SU-DHL-6 (cell line): ENCODE data around the gene NTN5.

Experiments used
- H2AFZ ChIP-seq: fragments of 200-600 bp; sonication (generic); 2 replicates; pipeline ENCODE4 v1.6.1; 2014; ENCODE audit warnings: low read depth, mild to moderate bottlenecking, moderate library complexity, mixed read lengths, antibody characterized with exemption, low read length; ENCODE audit not compliant: severe bottlenecking
- H3F3A ChIP-seq: fragments of 200-600 bp; shearing (Covaris generic); 2 replicates; pipeline ENCODE4 v1.6.0; 2016; ENCODE audit warnings: antibody characterized with exemption, mild to moderate bottlenecking; ENCODE audit not compliant: insufficient read depth
- H3K27ac ChIP-seq: fragments of 200-600 bp; sonication (generic); 2 replicates; pipeline ENCODE4 v1.5.1; 2016; ENCODE audit warnings: low read depth, mild to moderate bottlenecking, low read length, moderate library complexity, mixed read lengths
- H3K27me3 ChIP-seq: fragments of 200-600 bp; sonication (generic), shearing (Covaris generic); 2 replicates; pipeline ENCODE4 v1.6.0; 2014; ENCODE audit warnings: mild to moderate bottlenecking, low read length
- H3K36me3 ChIP-seq: fragments of 200-600 bp; sonication (generic); 2 replicates; pipeline ENCODE4 v1.6.1; 2014; ENCODE audit warnings: mild to moderate bottlenecking, low read length, mixed read lengths
- H3K4me2 ChIP-seq: fragments of 300-600, 200-600 bp; shearing (Covaris generic), sonication (generic); 2 replicates; pipeline ENCODE4 v1.6.0; 2014; ENCODE audit warnings: low read length, low read depth, mild to moderate bottlenecking; ENCODE audit not compliant: poor library complexity, severe bottlenecking
- H3K4me3 ChIP-seq: fragments of 200-600 bp; sonication (generic); 2 replicates; pipeline ENCODE4 v1.5.1; 2014; ENCODE audit warnings: antibody characterized with exemption, low read length, mild to moderate bottlenecking, mixed read lengths; ENCODE audit not compliant: insufficient read depth, poor library complexity, severe bottlenecking
- H3K79me2 ChIP-seq: fragments of 200-600 bp; sonication (generic); 2 replicates; pipeline ENCODE4 v1.6.1; 2014; ENCODE audit warnings: mild to moderate bottlenecking, low read length, moderate library complexity; ENCODE audit not compliant: insufficient read depth
- H3K9ac ChIP-seq: fragments of 200-600 bp; sonication (generic); 2 replicates; pipeline ENCODE4 v1.7.0; 2014; ENCODE audit warnings: mild to moderate bottlenecking, low read length
- H3K9me2 ChIP-seq: fragments of 200-600 bp; sonication (generic); replicated peaks from 2 replicates; pipeline ENCODE4 v1.6.1; 2014; ENCODE audit warnings: low read length; ENCODE audit not compliant: insufficient read depth
- H3K9me3 ChIP-seq: fragments of 200-600 bp; sonication (generic); 2 replicates; pipeline ENCODE4 v1.6.1; 2014; ENCODE audit warnings: low read length, mixed read lengths; ENCODE audit not compliant: insufficient read depth
- H4K20me1 ChIP-seq: fragments of 200-600 bp; sonication (generic); 2 replicates; pipeline ENCODE4 v1.6.1; 2014; ENCODE audit warnings: low read depth, mild to moderate bottlenecking, antibody characterized with exemption, low read length, moderate library complexity, mixed read lengths
- EZH2phosphoT487 ChIP-seq: fragments of 200-600 bp; sonication (generic), shearing (Covaris generic); conservative IDR thresholded peaks from 2 replicates; pipeline ENCODE4 v1.6.1; 2018; ENCODE audit warnings: mild to moderate bottlenecking, antibody characterized with exemption, low read length, moderate library complexity, mixed read lengths
- TF ChIP-seq, protein P1 (sequence below): fragments of 200-600 bp; sonication (generic); IDR thresholded peaks from one replicate; pipeline ENCODE4 v1.5.1; 2017; ENCODE audit warnings: antibody characterized with exemption, mild to moderate bottlenecking, low read length, moderate library complexity; ENCODE audit not compliant: insufficient read depth, poor library complexity, severe bottlenecking

NTN5 gene

DNA sequence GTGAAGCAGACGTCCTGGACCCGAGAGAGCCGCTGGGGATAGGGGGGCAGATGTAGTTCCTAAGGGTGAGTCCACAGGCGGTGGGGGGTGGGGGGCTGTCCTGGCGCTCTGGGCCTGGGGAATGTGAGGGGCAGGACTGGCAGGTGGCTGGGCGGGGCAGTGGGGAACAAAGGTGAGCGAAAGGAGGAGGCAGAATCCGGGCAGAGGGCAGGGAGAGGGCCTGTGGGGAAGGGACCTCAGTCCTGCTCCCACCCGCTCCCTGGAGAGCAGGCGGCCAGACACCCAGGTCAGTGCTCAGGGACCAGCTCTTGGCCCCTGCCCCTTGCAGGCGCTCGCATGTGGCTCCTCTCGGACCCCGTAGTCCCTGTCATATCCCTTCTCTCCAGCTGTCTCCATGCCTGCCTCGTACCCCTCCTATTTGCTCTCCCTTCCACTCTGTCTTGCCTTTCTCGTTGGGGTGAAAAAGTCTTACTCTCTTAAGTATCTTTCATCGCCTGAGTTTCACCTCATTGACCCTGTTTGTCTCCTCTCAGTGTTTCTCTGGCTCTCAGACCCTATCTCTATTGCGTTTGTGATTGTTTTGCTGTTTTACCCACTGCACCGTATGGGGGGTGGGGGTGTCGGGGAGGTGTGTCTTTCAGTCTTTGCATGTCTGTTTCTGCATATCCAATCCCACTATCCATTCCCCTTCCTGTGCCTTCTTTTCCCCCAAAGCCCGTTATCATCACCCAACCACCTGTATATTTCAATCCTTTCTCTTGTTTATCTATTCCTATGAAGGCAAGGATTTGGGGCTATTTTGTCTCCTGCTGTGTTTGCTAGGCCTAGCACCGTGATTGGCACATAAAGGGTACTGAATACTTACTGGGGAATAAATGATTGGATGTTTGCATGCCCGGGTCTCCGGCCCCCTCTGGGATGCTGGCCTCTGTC, 47.8 kb downstream of the NTN5 start:
- Histone ChIP-seq H3K9ac (peak overlapping the region; percentile 57), H3K36me3 (no peaks in the 10 kb centered on the region), H3K4me2 (peak overlapping the region; percentile 65), H3K9me3 (no peaks in the 10 kb centered on the region), H4K20me1 (no peaks in the 10 kb centered on the region), H2AFZ (no peak overlapping the region), H3K9me2 (no peaks in the 10 kb centered on the region), H3K4me3 (peak overlapping the region; percentile 53), H3K27me3 (no peaks in the 10 kb centered on the region), H3F3A (0 out of 2 replicates have a peak, but pooled peaks cover 5% of the 10 kb centered on the region), H3K27ac (peak overlapping the region; percentile 51; the same call in 1 of the 2 replicates), H3K79me2 (peaks cover 9% of the 10 kb centered on the region; the same call in 1 of the 2 replicates)
- no peak for TF ChIP-seq EZH2phosphoT487

DNA sequence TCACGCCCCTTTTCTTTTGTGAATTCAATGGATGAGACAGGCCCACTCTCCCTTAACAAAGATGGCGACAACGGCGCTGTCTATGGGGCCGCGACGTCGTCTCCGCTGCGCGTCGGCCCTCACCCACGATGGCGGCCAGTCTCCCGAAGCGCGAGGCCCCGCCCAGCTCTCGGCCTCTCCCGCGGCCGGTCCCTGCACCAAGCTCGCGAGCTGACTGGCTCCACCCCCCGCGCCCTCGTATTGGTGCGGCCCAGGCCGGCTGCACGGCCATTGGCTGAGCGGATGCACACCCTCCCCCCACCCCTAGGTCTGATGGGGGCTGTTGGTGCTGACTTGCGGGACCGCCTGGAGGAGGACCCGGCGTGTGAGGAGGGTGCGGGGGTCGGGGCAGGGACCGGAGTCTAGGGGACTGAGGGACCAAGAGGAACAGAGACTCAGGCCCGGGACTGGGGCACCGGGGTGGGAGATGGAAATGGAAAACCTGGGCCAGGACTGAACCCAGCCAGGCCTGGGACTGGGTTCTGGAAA, 48.7 kb downstream of the NTN5 start:
- H3K9me2 ChIP-seq: no peaks in the 10 kb centered on the region
- H4K20me1 ChIP-seq: no peaks in the 10 kb centered on the region
- H3K27ac ChIP-seq: peak overlapping the region; percentile 58
- H3F3A ChIP-seq: 0 out of 2 replicates have a peak, but pooled peaks cover 5% of the 10 kb centered on the region
- no peaks in the 10 kb centered on the region for H3K9me3 ChIP-seq
- H3K27me3 ChIP-seq: no peaks in the 10 kb centered on the region
- no peak for TF ChIP-seq EZH2phosphoT487
- TF ChIP-seq, protein P1, sequence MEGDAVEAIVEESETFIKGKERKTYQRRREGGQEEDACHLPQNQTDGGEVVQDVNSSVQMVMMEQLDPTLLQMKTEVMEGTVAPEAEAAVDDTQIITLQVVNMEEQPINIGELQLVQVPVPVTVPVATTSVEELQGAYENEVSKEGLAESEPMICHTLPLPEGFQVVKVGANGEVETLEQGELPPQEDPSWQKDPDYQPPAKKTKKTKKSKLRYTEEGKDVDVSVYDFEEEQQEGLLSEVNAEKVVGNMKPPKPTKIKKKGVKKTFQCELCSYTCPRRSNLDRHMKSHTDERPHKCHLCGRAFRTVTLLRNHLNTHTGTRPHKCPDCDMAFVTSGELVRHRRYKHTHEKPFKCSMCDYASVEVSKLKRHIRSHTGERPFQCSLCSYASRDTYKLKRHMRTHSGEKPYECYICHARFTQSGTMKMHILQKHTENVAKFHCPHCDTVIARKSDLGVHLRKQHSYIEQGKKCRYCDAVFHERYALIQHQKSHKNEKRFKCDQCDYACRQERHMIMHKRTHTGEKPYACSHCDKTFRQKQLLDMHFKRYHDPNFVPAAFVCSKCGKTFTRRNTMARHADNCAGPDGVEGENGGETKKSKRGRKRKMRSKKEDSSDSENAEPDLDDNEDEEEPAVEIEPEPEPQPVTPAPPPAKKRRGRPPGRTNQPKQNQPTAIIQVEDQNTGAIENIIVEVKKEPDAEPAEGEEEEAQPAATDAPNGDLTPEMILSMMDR: no peak
- no peaks in the 10 kb centered on the region for H3K36me3 ChIP-seq
- H2AFZ ChIP-seq: peak overlapping the region; percentile 49
- peaks cover 15% of the 10 kb centered on the region; the same call in 1 of the 2 replicates for H3K79me2 ChIP-seq
- H3K4me3 ChIP-seq: peak overlapping the region; percentile 56
- H3K9ac ChIP-seq: peak overlapping the region; percentile 60
- peak overlapping the region; percentile 89 for H3K4me2 ChIP-seq

DNA sequence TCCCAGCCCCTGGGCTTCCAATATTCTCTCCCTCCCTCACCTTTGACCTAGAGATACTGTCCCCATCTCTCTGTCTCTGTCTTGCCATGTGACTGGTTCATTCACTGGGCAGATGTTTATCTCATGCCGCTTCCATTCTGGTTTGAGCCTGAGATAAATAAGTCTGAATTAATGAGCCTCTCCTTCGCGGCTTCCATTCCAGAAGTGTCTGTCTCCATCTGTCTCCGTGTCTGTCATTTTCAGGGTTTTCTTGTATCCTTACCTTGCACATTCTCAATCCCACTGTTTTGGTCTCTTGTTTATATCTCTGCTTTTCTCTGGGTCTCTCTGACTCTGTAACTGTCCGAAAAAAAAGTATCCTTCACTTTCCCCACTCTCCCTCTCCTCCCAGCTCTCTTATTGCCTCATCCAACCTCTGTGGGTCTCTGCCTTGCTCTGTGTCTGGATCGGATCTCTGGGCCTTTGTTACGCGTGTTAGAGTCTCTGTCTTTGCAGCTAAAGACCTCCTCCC, 49.2 kb downstream of the NTN5 start:
- no peaks in the 10 kb centered on the region for H3K9me2 ChIP-seq
- H2AFZ ChIP-seq: peak overlapping the region; percentile 49
- TF ChIP-seq, protein P1: no peak
- TF ChIP-seq EZH2phosphoT487: no peak
- peaks cover 7% of the 10 kb centered on the region; the same call in 1 of the 2 replicates for H3F3A ChIP-seq
- peak overlapping the region; percentile 58 for H3K27ac ChIP-seq
- no peaks in the 10 kb centered on the region for H3K27me3 ChIP-seq
- H3K36me3 ChIP-seq: no peaks in the 10 kb centered on the region
- H3K4me3 ChIP-seq: peak overlapping the region; percentile 56
- H3K79me2 ChIP-seq: peaks cover 18% of the 10 kb centered on the region
- peak overlapping the region; percentile 89 for H3K4me2 ChIP-seq
- H4K20me1 ChIP-seq: no peaks in the 10 kb centered on the region
- peak overlapping the region; percentile 60 for H3K9ac ChIP-seq
- no peaks in the 10 kb centered on the region for H3K9me3 ChIP-seq
